ENCODE measurements around the gene FAM163B. TPM values are rescaled to one million over a fixed set of nuclear protein-coding genes. Genes with fewer than 3 reads are reported as not detected.

The FAM163B gene
- total RNA-seq, 1 donor from 2014 or later = not detected

DNA sequence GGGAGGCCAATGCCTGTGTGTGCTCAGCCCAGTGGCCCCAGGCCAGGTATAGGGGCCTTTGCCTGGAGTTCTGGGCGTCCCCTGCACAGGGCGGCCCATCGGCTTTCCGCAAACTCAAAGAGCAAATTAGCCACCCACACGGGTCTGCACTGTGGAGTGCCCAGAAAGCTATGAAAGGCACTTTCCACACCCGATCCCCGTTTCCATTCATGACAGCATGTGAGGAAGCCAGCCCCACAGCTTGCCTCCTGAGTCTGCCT is 32.1 kb upstream of the FAM163B start:
- Histone ChIP-seq H3K36me3 (no peaks in the 10 kb centered on the region), H3K4me1 (no peaks in the 10 kb centered on the region), H3K9me3 (no peaks in the 10 kb centered on the region), H3K27me3 (no peaks in the 10 kb centered on the region), H3K27ac (no peak overlapping the region), H3K4me3 (no peak overlapping the region)
- DNase-seq (ENCODE audit: low spot score in 2 of 2) = no peak
- TF ChIP-seq, protein P1, sequence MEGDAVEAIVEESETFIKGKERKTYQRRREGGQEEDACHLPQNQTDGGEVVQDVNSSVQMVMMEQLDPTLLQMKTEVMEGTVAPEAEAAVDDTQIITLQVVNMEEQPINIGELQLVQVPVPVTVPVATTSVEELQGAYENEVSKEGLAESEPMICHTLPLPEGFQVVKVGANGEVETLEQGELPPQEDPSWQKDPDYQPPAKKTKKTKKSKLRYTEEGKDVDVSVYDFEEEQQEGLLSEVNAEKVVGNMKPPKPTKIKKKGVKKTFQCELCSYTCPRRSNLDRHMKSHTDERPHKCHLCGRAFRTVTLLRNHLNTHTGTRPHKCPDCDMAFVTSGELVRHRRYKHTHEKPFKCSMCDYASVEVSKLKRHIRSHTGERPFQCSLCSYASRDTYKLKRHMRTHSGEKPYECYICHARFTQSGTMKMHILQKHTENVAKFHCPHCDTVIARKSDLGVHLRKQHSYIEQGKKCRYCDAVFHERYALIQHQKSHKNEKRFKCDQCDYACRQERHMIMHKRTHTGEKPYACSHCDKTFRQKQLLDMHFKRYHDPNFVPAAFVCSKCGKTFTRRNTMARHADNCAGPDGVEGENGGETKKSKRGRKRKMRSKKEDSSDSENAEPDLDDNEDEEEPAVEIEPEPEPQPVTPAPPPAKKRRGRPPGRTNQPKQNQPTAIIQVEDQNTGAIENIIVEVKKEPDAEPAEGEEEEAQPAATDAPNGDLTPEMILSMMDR (IDR thresholded peaks at IDR 0.05) = no peak
- intact Hi-C loops (cut with DNase I) = no loop called here

DNA sequence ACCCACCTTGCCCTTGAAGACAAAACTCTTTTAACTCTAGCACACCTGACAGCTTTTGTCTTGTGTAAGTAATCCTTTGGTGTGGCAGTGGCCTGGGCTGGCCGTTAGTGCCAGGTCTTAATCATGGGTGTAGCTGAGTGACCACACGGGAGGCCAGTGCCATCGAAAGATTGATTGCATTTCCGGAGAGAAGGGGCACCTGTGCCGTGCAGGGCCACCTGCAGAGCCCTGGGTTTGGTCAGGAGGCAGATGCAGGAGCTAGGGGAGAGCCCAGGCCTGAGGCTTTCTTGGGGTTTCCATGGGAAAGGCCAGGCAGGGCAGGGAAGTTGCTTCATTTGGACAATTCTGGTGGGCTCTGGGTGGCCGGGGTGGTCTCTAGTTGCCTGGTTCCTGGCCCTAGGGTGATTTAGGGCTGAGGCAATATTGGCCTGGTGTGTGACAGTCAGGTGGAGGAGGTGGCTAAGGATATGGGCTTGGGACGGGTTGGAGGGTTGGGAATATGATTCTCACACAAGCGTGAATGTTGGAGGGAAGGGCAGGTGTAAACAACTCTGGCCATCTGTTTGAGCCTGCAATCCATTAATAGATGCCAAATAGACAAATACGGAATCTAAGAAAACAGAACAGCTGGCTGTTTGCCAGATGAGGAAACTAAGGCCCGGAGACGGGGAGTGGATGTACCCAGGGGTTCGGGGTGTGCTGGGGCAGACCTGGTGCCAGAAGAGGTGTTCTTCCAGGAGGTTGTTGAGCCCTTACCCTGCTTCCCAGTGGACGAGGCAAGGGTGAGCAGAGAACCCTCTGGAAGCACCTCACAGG is 31.6 kb upstream of the FAM163B start:
- no peaks in the 10 kb centered on the region for H3K4me1 ChIP-seq
- DNase-seq (ENCODE audit: low spot score in 2 of 2) = no peak
- H3K27me3 ChIP-seq = no peaks in the 10 kb centered on the region
- no peak overlapping the region for H3K4me3 ChIP-seq
- TF ChIP-seq, protein P1 (IDR thresholded peaks at IDR 0.05) = no peak
- H3K9me3 ChIP-seq = no peaks in the 10 kb centered on the region
- no peaks in the 10 kb centered on the region for H3K36me3 ChIP-seq
- intact Hi-C loops (cut with DNase I) = no loop called here
- no peak overlapping the region for H3K27ac ChIP-seq

DNA sequence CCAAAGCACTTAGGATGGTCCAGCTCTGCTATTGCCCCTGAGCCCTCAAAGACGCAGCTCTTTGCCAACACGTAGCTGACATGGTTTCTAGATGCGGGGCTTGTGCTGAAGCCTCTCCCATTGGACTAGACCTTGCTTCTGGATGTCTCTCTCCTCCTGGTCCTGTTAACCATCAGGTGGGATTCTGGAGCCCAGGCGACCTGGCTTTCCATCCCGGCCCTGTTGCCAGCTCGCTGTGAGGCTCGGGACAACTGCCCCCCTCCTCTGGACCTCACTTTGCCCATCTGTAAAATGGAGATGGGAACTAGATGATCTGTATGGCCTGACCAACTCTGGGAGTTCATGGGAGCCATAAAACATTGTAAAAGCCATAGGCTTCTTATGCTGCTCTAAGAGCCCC is 31.0 kb upstream of the FAM163B start:
- TF ChIP-seq, protein P1 (IDR thresholded peaks at IDR 0.05) = no peak
- H3K36me3 ChIP-seq = no peaks in the 10 kb centered on the region
- H3K27ac ChIP-seq = no peak overlapping the region
- intact Hi-C loops (cut with DNase I) = no loop called here
- no peaks in the 10 kb centered on the region for H3K27me3 ChIP-seq
- no peaks in the 10 kb centered on the region for H3K9me3 ChIP-seq
- H3K4me1 ChIP-seq = no peaks in the 10 kb centered on the region
- no peak for DNase-seq (ENCODE audit: low spot score in 2 of 2)
- H3K4me3 ChIP-seq = no peak overlapping the region

DNA sequence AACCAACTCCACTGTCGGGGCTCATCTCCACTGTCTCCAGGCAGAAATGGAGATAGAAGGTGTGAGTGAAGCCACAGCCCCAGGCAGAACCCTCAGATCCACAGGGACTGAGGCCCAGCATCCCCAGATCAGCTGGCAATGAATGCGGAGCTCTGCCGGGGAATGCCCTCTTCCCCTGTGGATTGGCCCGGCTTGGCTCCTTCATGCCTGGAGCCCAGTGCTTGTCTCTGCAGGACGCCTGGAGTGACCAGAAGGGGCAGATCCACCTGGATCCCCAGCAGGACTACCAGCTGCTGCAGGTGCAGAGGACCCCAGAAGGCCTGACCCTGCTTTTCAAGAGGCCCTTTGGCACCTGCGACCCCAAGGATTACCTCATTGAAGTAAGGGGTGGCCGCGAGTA is 30.4 kb upstream of the FAM163B start:
- Histone ChIP-seq H3K9me3 (no peaks in the 10 kb centered on the region), H3K36me3 (no peaks in the 10 kb centered on the region), H3K4me3 (no peak overlapping the region), H3K27me3 (no peaks in the 10 kb centered on the region), H3K4me1 (no peaks in the 10 kb centered on the region), H3K27ac (no peak overlapping the region)
- intact Hi-C loops (cut with DNase I) = no loop called here
- TF ChIP-seq, protein P1 (IDR thresholded peaks at IDR 0.05) = no peak
- DNase-seq (ENCODE audit: low spot score in 2 of 2) = no peak

DNA sequence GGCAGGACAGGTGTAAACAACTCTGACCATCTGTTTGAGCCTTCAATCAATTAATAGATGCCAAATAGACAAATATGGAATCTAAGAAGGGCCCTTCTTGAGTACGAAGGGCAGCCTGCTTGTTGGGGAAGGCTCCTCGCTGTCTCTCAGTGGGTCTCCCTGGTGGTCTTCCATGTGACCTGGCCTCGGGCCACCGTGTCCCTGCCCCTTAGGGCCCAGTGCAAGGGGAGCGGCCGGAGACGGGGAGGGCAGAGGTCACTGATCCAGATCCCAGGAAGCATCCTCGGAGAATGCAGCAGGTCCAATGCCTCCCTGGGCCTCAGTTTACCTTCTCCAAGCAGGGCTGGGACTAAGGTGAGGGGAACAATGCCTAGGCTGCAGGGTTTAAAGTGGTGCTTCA is 29.5 kb upstream of the FAM163B start:
- Histone ChIP-seq H3K4me1 (no peaks in the 10 kb centered on the region), H3K36me3 (no peaks in the 10 kb centered on the region), H3K27me3 (no peaks in the 10 kb centered on the region), H3K9me3 (no peaks in the 10 kb centered on the region), H3K4me3 (no peak overlapping the region), H3K27ac (no peak overlapping the region)
- TF ChIP-seq, protein P1 (IDR thresholded peaks at IDR 0.05) = no peak
- intact Hi-C loops (cut with DNase I) = no loop called here
- DNase-seq (ENCODE audit: low spot score in 2 of 2) = no peak

DNA sequence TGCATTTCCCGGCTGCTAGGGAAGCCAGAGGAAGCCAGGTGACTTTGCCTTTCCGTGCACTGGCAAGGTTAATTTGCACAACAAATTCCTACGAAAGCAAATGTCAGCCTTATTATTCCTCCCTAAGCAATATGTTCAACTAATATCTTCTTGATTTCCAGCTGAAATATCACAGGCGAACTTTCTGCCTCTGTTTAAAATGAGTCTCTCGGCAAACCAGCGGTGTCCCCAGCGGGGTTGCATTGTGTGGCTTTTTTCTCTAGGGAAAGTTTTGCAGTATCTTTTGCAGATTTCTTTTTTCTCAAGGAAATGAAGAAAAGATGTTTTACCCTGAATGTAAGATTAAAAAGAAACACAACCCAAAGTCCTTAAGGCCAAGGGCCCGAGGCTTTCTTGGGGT is 28.9 kb upstream of the FAM163B start:
- TF ChIP-seq, protein P1 (IDR thresholded peaks at IDR 0.05) = no peak
- Histone ChIP-seq H3K4me1 (no peaks in the 10 kb centered on the region), H3K9me3 (no peaks in the 10 kb centered on the region), H3K4me3 (no peak overlapping the region), H3K36me3 (no peaks in the 10 kb centered on the region), H3K27ac (no peak overlapping the region), H3K27me3 (no peaks in the 10 kb centered on the region)
- intact Hi-C loops (cut with DNase I) = no loop called here
- no peak for DNase-seq (ENCODE audit: low spot score in 2 of 2)
